Mesothelial cell of epicardium (in vitro differentiated cells): Measurements from ENCODE around the gene RBM38. TPM values are rescaled to one million over a fixed set of nuclear protein-coding genes. Genes with fewer than 3 reads are reported as not detected.

Source experiments
- DNase-seq, 2 experiments: peaks; one replicate each; pipeline ENCODE4 v3.0.0; 2021; ENCODE audit warnings: low spot score in 2 of 2; ENCODE audit not compliant: unreplicated experiment in 2 of 2
- H3K27ac Mint-ChIP-seq: 2 replicates; pipeline ENCODE4 v1.8.0; 2021; ENCODE audit warnings: mixed read lengths
- H3K27me3 Mint-ChIP-seq: 2 replicates; pipeline ENCODE4 v1.8.0; 2021; ENCODE audit warnings: low read depth, mixed read lengths
- H3K36me3 Mint-ChIP-seq: 2 replicates; pipeline ENCODE4 v1.8.0; 2021; ENCODE audit warnings: mixed read lengths
- H3K4me1 Mint-ChIP-seq: 2 replicates; pipeline ENCODE4 v1.8.0; 2021; ENCODE audit warnings: mixed read lengths
- H3K4me3 Mint-ChIP-seq: 2 replicates; pipeline ENCODE4 v1.8.0; 2021; ENCODE audit warnings: mild to moderate bottlenecking, moderate library complexity, mixed read lengths
- H3K9me3 Mint-ChIP-seq: 2 replicates; pipeline ENCODE4 v1.8.0; 2021; ENCODE audit warnings: mixed read lengths
- total RNA-seq: library from RNA; stranded (reverse); gene quantifications from 3 replicates; pipeline ENCODE4 v1.2.1, GENCODE V29; 2021
- TF ChIP-seq, protein P1 (sequence below): fragments of 200-600 bp; sonication (generic); IDR thresholded peaks from one replicate; pipeline ENCODE4 v1.5.0; 2021; ENCODE audit warnings: antibody characterized with exemption; ENCODE audit not compliant: unreplicated experiment

RBM38 gene
- total RNA-seq, 1 donor from 2014 or later, result 25.6 TPM

DNA sequence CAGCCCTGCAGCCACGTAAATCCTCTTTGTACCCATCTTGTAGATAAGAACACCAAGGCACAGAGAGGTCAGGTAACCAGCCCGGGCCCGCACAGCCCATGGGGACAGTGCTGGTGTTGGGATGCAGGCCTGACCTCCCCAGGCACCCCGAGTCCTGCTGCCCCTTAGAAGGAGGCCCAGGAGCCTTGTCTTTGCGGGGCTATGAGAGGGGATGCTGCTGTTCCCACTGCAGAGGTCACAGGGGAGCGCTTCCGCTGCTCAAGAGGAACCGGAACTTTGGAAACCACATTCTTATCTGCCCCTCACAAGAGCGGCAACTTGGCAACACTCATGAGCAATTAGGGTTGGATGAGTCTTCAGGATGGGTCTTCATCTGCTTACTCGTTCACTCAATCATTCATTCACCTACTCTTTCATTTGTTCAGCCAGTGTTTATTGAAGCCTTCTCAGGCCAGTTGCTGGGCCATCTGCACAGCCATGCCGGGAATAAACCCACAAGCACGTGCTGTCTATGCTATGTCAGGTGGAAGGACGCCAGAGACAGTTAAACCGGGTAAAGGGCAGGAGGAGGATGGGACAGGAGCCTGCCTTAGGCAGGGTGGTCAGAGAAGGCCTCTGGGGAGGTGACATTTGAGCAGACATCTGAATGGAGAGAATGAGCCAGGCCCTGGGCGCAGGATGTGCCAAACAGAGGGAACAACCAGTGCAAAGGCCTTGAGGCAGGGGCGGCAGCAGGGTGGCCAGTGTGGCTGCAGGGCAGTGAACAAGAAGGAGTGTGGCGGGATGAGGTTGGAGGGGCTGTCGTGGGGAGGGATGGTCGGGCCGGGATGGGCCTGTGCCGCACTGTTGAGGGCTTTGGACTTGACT is 60.8 kb downstream of the RBM38 start:
- H3K27ac Mint-ChIP-seq, result no peak overlapping the region
- DNase-seq, result no peak
- TF ChIP-seq, protein P1, sequence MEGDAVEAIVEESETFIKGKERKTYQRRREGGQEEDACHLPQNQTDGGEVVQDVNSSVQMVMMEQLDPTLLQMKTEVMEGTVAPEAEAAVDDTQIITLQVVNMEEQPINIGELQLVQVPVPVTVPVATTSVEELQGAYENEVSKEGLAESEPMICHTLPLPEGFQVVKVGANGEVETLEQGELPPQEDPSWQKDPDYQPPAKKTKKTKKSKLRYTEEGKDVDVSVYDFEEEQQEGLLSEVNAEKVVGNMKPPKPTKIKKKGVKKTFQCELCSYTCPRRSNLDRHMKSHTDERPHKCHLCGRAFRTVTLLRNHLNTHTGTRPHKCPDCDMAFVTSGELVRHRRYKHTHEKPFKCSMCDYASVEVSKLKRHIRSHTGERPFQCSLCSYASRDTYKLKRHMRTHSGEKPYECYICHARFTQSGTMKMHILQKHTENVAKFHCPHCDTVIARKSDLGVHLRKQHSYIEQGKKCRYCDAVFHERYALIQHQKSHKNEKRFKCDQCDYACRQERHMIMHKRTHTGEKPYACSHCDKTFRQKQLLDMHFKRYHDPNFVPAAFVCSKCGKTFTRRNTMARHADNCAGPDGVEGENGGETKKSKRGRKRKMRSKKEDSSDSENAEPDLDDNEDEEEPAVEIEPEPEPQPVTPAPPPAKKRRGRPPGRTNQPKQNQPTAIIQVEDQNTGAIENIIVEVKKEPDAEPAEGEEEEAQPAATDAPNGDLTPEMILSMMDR, result no peak
- peaks cover 6% of the 10 kb centered on the region for H3K4me1 Mint-ChIP-seq
- H3K36me3 Mint-ChIP-seq, result no peaks in the 10 kb centered on the region
- H3K9me3 Mint-ChIP-seq, result no peaks in the 10 kb centered on the region
- no peak overlapping the region for H3K4me3 Mint-ChIP-seq
- H3K27me3 Mint-ChIP-seq, result no peaks in the 10 kb centered on the region

DNA sequence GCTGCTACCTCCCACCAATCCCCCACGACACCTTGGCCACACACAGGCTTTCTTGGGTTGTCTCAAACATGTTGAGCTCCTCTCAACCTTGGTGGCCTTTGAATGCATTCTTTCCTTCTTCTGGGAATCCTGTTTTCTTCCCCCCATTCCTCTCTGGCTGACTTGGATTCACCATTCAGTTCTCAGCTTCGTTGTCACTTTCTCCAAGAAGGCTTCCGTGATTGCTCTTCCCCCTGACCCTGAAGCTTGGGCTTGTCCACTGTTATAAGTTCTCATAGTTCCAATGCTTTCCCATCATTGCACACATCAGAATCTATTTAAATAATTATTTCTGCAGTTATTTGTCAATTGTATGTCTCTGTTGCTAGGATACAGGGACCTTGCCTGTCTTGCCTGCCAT is 64.2 kb downstream of the RBM38 start:
- TF ChIP-seq, protein P1, result no peak
- no peaks in the 10 kb centered on the region for H3K9me3 Mint-ChIP-seq
- no peak overlapping the region for H3K4me3 Mint-ChIP-seq
- no peaks in the 10 kb centered on the region for H3K27me3 Mint-ChIP-seq
- DNase-seq, result no peak
- H3K27ac Mint-ChIP-seq, result no peak overlapping the region
- peaks cover 6% of the 10 kb centered on the region for H3K4me1 Mint-ChIP-seq
- no peaks in the 10 kb centered on the region for H3K36me3 Mint-ChIP-seq

DNA sequence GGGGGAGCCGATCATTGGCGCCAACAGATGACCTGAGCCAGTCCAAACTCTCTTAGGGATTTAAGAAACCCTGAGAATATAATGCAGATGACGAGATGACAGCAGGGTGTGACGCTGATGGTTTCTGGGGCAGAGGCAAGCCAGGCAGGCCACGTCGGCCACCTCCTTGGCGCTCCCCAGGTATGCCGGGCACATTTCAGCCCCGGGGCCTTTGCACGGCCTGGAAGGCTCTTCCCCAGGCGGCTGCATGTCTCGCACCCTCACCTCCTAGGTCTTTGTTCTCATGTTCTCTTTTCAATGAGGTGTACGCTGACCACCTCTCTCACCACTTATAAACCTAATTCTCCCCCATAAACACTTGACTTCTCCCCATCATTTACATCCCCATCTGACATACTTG is 64.9 kb downstream of the RBM38 start:
- H3K27ac Mint-ChIP-seq, result no peak overlapping the region
- H3K27me3 Mint-ChIP-seq, result no peaks in the 10 kb centered on the region
- peaks cover 2% of the 10 kb centered on the region for H3K4me1 Mint-ChIP-seq
- no peak overlapping the region for H3K4me3 Mint-ChIP-seq
- no peak for DNase-seq
- TF ChIP-seq, protein P1, result no peak
- no peaks in the 10 kb centered on the region for H3K36me3 Mint-ChIP-seq
- H3K9me3 Mint-ChIP-seq, result no peaks in the 10 kb centered on the region

DNA sequence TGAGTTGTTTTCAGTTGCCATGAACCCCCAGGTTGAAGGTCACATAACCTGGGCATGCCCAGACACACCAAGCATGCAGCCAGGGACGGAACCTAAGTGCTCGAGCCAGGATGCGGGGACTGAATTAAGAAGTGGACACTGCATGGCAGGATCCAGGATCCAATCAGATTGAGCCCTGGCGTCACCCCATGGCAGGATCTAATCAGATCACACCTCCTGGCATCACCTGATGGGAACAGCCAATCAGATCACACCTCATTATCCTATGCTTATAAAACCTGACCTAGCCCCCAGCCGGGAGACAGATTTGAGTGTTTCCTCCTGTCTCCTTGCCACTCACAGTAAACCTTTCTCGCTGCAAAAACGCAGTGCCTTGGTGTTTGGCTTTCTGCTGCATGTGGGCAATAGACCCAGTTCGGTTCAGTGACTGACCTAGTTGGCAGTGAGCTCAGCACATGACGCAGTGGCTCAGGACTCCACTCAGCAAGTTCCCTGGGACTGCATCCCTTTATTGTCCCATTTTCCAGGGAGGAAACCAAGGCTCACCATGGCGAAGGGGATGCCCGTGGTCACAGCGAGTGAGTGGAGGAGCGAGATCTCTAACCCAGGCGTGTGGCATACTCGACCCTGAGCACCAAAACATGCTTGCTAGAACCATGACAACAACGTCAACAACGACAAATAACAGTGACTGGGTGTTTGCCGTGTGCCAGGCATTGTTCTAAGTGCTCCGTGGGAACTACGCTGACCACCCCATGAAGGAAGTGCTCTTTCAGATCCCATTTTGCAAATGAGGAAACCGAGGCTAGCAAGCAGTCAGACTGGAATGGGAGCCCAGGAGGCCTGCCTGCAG is 66.3 kb downstream of the RBM38 start:
- no peak for DNase-seq
- Mint-ChIP-seq H3K4me3 (no peak overlapping the region), H3K27me3 (no peaks in the 10 kb centered on the region), H3K4me1 (no peaks in the 10 kb centered on the region), H3K9me3 (no peaks in the 10 kb centered on the region), H3K27ac (no peak overlapping the region), H3K36me3 (no peaks in the 10 kb centered on the region)
- TF ChIP-seq, protein P1, result no peak

DNA sequence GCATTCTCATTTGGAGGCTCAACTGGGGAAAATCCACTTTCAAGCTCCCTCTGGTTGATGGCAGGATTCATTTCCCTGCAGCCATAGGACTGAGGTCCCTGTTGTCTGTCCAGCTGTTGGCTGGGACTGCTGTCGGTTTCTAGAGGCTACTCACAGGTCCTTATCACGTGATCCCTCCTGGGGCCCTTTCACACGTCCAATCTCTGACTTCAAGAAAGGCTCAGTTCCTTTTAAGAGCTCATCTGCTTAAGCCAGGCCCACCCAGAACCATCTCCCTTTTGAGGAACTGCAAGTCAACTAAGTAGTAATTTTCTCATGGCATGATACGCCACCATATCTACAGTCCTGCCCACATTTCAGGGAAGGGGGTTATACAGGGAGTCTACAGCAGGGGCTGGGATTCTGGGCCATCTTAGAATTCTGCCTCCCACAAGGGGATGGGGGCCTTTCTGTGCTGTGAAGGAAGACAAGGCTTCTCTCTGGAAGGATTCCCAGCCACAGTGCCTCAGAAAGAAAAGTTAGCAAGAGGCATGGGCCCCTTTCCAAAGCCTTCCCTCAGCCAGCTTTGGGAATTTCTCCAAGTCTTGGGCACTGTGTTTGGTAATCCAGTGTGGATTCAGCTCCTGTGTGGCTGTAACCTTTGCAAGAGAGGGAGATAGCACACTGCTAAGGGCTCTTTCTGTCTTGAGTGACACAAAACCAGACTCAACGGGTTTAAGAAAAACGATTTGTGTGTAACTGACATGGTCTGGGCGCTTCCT is 67.4 kb downstream of the RBM38 start:
- no peaks in the 10 kb centered on the region for H3K27me3 Mint-ChIP-seq
- no peaks in the 10 kb centered on the region for H3K36me3 Mint-ChIP-seq
- H3K4me3 Mint-ChIP-seq, result no peak overlapping the region
- TF ChIP-seq, protein P1, result no peak
- H3K27ac Mint-ChIP-seq, result no peak overlapping the region
- no peak for DNase-seq
- H3K9me3 Mint-ChIP-seq, result no peaks in the 10 kb centered on the region
- H3K4me1 Mint-ChIP-seq, result no peaks in the 10 kb centered on the region
